HCT116 (cell line): ENCODE results near the gene OR1F1. TPM values are rescaled to one million over a fixed set of nuclear protein-coding genes. Genes with fewer than 3 reads are reported as not detected.

Source experiments
- ATAC-seq: fragments of 200-7000 bp; cut with Tn5 transposase; 2 replicates; pipeline ENCODE4 v1.9.1; 2020; ENCODE audit warnings: mild to moderate bottlenecking, moderate library complexity
- BruUV-seq: library from RNA; stranded (reverse); fragments of 400-500 nt; replicated peaks from 2 replicates; lab custom pipeline; 2021; lab: Mats Ljungman, UMichigan
- CTCF ChIA-PET: fragments of 300-600 bp; sonication (Branson Sonifier 250); formaldehyde crosslinking; loops from one replicate; lab custom pipeline; 2021; ENCODE audit warnings: antibody characterized with exemption; lab: Charles Lee
- POLR2A ChIA-PET: fragments of 300-600, 350-600 bp; sonication (Branson Sonifier 250); formaldehyde crosslinking; loops from one replicate; lab custom pipeline; 2021; ENCODE audit warnings: antibody characterized with exemption; lab: Charles Lee
- RAD21 ChIA-PET, 2 experiments: fragments of 300-600 bp; sonication (Branson Sonifier 250); formaldehyde crosslinking; loops; one replicate each; lab custom pipeline; 2023; ENCODE audit warnings: low total read pairs in 2 of 2; ENCODE audit not compliant: uncharacterized antibody in 2 of 2, unreplicated experiment in 2 of 2, low non-redundant PET in 1 of 2; lab: Charles Lee
- DNase-seq: peaks from one replicate; pipeline ENCODE4 v3.0.0-alpha.2; 2010; ENCODE audit warnings: low read depth, low spot score
- H2AFZ ChIP-seq: fragments of 200-600 bp; shearing (Covaris generic), sonication (generic); 2 replicates; pipeline ENCODE4 v1.6.1; 2017; ENCODE audit warnings: low read depth, mixed run types, mixed read lengths, antibody characterized with exemption, low read length; ENCODE audit not compliant: poor library complexity, severe bottlenecking
- H3K27ac ChIP-seq: 2 replicates; pipeline ENCODE4 v1.5.1; 2012; ENCODE audit warnings: low read depth, low read length
- H3K27me3 ChIP-seq: fragments of 200-600 bp; sonication (generic); 2 replicates; pipeline ENCODE4 v1.6.1; 2016; ENCODE audit warnings: mixed run types, low read length, mixed read lengths; ENCODE audit not compliant: insufficient read depth
- H3K36me3 ChIP-seq, 2 experiments: fragments of 200-500 bp in 1 of 2; fragments of 200-600 bp in 1 of 2; sonication (Bioruptor generic) in 1 of 2; sonication (generic) in 1 of 2; 2 replicates each; pipeline versions ENCODE4 v1.5.1 to v1.6.1; 2014 to 2016; ENCODE audit warnings: low read length in 2 of 2, inconsistent platforms in 1 of 2, mixed read lengths in 1 of 2, mixed run types in 1 of 2; ENCODE audit not compliant: insufficient read depth in 2 of 2, control insufficient read depth in 1 of 2
- H3K4me1 ChIP-seq, 2 experiments: fragments of 200-600 bp in 1 of 2; sonication (generic) in 1 of 2; 2 replicates each; pipeline versions ENCODE4 v1.5.1 to v1.6.1; 2012 to 2017; ENCODE audit warnings: low read length in 2 of 2, inconsistent platforms in 1 of 2, mild to moderate bottlenecking in 1 of 2, mixed read lengths in 1 of 2, mixed run types in 1 of 2, moderate library complexity in 1 of 2; ENCODE audit not compliant: insufficient read depth in 2 of 2, control insufficient read depth in 1 of 2
- H3K4me2 ChIP-seq: fragments of 200-600 bp; sonication (generic); 2 replicates; pipeline ENCODE4 v1.6.1; 2017; ENCODE audit warnings: mixed run types, low read length, mixed read lengths
- H3K4me3 ChIP-seq, 2 experiments: fragments of 200-600 bp in 1 of 2; sonication (generic) in 1 of 2; replicated peaks in 1 of 2; 2 replicates each; pipeline ENCODE4 v1.5.1; 2011 to 2016; ENCODE audit warnings: low read length in 2 of 2, control low read depth in 1 of 2, low read depth in 1 of 2, mild to moderate bottlenecking in 1 of 2, mixed read lengths in 1 of 2, mixed run types in 1 of 2
- H3K79me2 ChIP-seq: fragments of 200-600 bp; sonication (generic); 2 replicates; pipeline ENCODE4 v1.6.1; 2017; ENCODE audit warnings: mild to moderate bottlenecking, mixed run types, low read length, moderate library complexity, mixed read lengths; ENCODE audit not compliant: insufficient read depth
- H3K9ac ChIP-seq: fragments of 200-600 bp; sonication (generic); 2 replicates; pipeline ENCODE4 v1.6.1; 2016; ENCODE audit warnings: low read length, mixed read lengths
- H3K9me2 ChIP-seq: fragments of 200-600 bp; sonication (generic), shearing (Covaris generic); 2 replicates; pipeline ENCODE4 v1.6.1; 2017; ENCODE audit warnings: mixed run types, mild to moderate bottlenecking, moderate library complexity; ENCODE audit not compliant: insufficient read depth
- H3K9me3 ChIP-seq, 2 experiments: fragments of 200-500 bp in 1 of 2; fragments of 200-600 bp in 1 of 2; sonication (Bioruptor generic) in 1 of 2; sonication (generic) in 1 of 2; 2 replicates each; pipeline ENCODE4 v1.6.1; 2014 to 2017; ENCODE audit warnings: low read length in 2 of 2, mixed read lengths in 2 of 2, inconsistent platforms in 1 of 2, low read depth in 1 of 2, mild to moderate bottlenecking in 1 of 2, mixed run types in 1 of 2, moderate library complexity in 1 of 2; ENCODE audit not compliant: control insufficient read depth in 1 of 2, insufficient read depth in 1 of 2
- H4K20me1 ChIP-seq: fragments of 200-600 bp; sonication (generic), shearing (Covaris generic); 2 replicates; pipeline ENCODE4 v1.6.1; 2017; ENCODE audit warnings: mixed run types, mild to moderate bottlenecking, moderate library complexity; ENCODE audit not compliant: insufficient read depth
- CEBPB ChIP-seq: IDR thresholded peaks from 2 replicates; pipeline ENCODE4 v1.6.1; 2012; ENCODE audit warnings: low read depth
- EGR1 ChIP-seq: IDR thresholded peaks from 2 replicates; pipeline ENCODE4 v1.6.1; 2012; ENCODE audit warnings: low read depth
- EZH2 ChIP-seq: fragments of 200-600 bp; sonication (generic); IDR thresholded peaks from 2 replicates; pipeline ENCODE4 v1.6.1; 2017; ENCODE audit warnings: antibody characterized with exemption, mixed run types
- JUND ChIP-seq: IDR thresholded peaks from 2 replicates; pipeline ENCODE4 v1.6.1; 2012
- POLR2A ChIP-seq: IDR thresholded peaks from 2 replicates; pipeline ENCODE4 v1.7.0; 2011; ENCODE audit warnings: borderline replicate concordance; ENCODE audit not compliant: insufficient read depth, insufficient read length; ENCODE audit errors: extremely low read depth
- RAD21 ChIP-seq: IDR thresholded peaks from 2 replicates; pipeline ENCODE4 v1.6.1; 2012; ENCODE audit warnings: low read depth, mild to moderate bottlenecking
- TCF7L2 ChIP-seq: IDR thresholded peaks from 2 replicates; pipeline ENCODE4 v1.7.0; 2011; ENCODE audit warnings: borderline replicate concordance, inconsistent platforms; ENCODE audit not compliant: insufficient read depth, insufficient read length; ENCODE audit errors: extremely low read depth
- ZBTB33 ChIP-seq: IDR thresholded peaks from 2 replicates; pipeline ENCODE4 v1.6.1; 2011; ENCODE audit warnings: mild to moderate bottlenecking, low read length, moderate library complexity; ENCODE audit not compliant: insufficient replicate concordance; ENCODE audit errors: extremely low read depth
- ZNF274 ChIP-seq: fragments of 200-500 bp; sonication (Bioruptor generic); IDR thresholded peaks from 2 replicates; pipeline ENCODE4 v1.6.1; 2014; ENCODE audit warnings: mild to moderate bottlenecking, low read depth, low read length, inconsistent platforms
- intact Hi-C: fragments of 100-400 bp; cut with micrococcal nuclease; formaldehyde crosslinking; loops from 2 replicates; pipeline ENCODE4 v1.10.0; 2022
- total RNA-seq: library from RNA; stranded (reverse); gene quantifications from one replicate; pipeline ENCODE4 v1.2.1, GENCODE V29; 2021; ENCODE audit not compliant: unreplicated experiment
- TF ChIP-seq, protein P1 (sequence below): IDR thresholded peaks from 2 replicates; pipeline ENCODE4 v1.6.1; 2012

Gene OR1F1
- total RNA-seq, 1 experiment from 2014 or later: not detected

DNA sequence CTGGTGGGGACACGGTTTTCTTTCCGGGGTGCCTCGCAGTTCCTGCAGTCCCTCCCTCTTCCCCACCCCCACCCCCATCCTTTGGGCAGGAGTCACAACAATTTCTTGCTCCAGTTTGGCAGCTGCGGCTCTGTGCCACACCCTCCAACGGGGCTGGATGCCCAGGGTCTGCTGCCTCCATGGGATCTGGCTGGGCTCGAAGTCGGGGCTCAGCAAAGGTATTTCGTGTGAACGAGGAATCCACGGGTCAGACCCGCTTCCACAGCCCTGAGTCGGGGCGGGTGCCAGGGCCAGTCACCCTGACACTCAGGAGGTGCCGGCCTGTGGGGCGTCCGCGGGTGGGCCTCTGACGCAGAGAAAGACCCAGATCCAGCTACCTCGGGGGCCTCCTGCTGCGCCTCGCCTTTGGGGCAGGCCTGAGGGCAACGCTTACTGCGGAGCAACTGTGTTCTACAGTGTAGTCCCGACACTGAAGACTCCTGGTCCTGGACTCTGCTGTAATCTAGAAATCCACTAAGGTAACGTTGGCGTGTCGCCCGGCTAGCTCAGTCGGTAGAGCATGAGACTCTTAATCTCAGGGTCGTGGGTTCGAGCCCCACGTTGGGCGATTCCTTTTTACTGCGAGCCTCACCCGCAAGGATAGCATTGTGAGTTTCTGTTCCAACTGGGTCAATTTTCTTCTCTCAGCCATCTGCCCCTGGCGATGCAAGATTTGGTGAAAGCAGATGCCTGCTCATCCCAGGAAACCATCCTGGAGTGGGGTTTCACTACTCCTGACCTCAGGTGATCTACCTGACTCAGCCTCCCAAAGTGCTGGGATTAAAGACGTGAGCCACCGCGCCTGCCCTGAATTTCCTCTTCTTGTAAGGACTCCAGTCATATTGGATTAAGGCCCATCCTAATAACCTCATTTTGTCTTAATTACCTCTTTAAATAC, 12.6 kb upstream of the OR1F1 start (continued):
- TF ChIP-seq JUND (no peak), CEBPB (no peak), TCF7L2 (peak; percentile 29), ZNF274 (no peak)
- TF ChIP-seq, all 23 proteins: peak for 3

GRCh38 chr16:3179651-3180050, 8.4 kb upstream of the OR1F1 start:
- ChIA-PET RAD21 (no interaction called here), CTCF (interaction anchor here (0.7 kb wide), 1 partner anchor 13 kb away, joined by 4 read pairs; no protein-coding TSS in a partner anchor), POLR2A (no interaction called here)
- intact Hi-C loops: loop anchor here (10.0 kb wide), 1 partner anchor 125 kb away; no protein-coding TSS in a partner anchor
- Histone ChIP-seq H4K20me1 (no peaks in the 10 kb centered on the region), H3K9me2 (no peaks in the 10 kb centered on the region), H3K4me3 (no peak overlapping the region), H3K9ac (no peak overlapping the region), H3K27ac (no peak overlapping the region), H3K79me2 (no peaks in the 10 kb centered on the region), H3K4me1 (peaks cover 13 to 25% of the 10 kb centered on the region in 2 experiments), H2AFZ (no peak overlapping the region), H3K36me3 (no peaks in the 10 kb centered on the region), H3K4me2 (no peak overlapping the region), H3K9me3 (no peaks in the 10 kb centered on the region), H3K27me3 (no peaks in the 10 kb centered on the region)
- no peak for ATAC-seq
- BruUV-seq: no TSS peak
- DNase-seq: no peak
- TF ChIP-seq EZH2: no peak
- TF ChIP-seq POLR2A: no peak
- TF ChIP-seq EGR1: no peak
- TF ChIP-seq, protein P1, sequence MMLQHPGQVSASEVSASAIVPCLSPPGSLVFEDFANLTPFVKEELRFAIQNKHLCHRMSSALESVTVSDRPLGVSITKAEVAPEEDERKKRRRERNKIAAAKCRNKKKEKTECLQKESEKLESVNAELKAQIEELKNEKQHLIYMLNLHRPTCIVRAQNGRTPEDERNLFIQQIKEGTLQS: no peak
- no peak for TF ChIP-seq ZBTB33
- no peak for TF ChIP-seq RAD21
